Immature natural killer cell (primary cell): ENCODE data around the gene CCNF. TPM values are rescaled to one million over a fixed set of nuclear protein-coding genes. Genes with fewer than 3 reads are reported as not detected.

Source experiments
- DNase-seq, 3 donors: peaks; one replicate each; pipeline ENCODE4 v3.0.0; 2022; ENCODE audit warnings: mixed read lengths in 1 of 3
- H3K27ac Mint-ChIP-seq, 6 donors: one replicate each; pipeline ENCODE4 v1.8.0; 2020; ENCODE audit warnings: mixed read lengths in 6 of 6, mild to moderate bottlenecking in 5 of 6, inconsistent platforms in 4 of 6, moderate library complexity in 3 of 6
- H3K27me3 Mint-ChIP-seq, 3 donors: one replicate each; pipeline ENCODE4 v1.8.0; 2020 to 2021; ENCODE audit warnings: low read depth in 3 of 3, mild to moderate bottlenecking in 3 of 3, mixed read lengths in 3 of 3, moderate library complexity in 3 of 3, inconsistent platforms in 1 of 3
- H3K36me3 Mint-ChIP-seq, 3 donors: one replicate each; pipeline ENCODE4 v1.8.0; 2020; ENCODE audit warnings: mixed read lengths in 3 of 3, inconsistent platforms in 2 of 3, mild to moderate bottlenecking in 2 of 3
- H3K4me1 Mint-ChIP-seq, 2 donors: one replicate each; pipeline ENCODE4 v1.8.0; 2020; ENCODE audit warnings: inconsistent platforms in 2 of 2, mild to moderate bottlenecking in 2 of 2, mixed read lengths in 2 of 2, moderate library complexity in 1 of 2
- H3K4me3 Mint-ChIP-seq, 5 donors: one replicate each; pipeline ENCODE4 v1.8.0; 2020; ENCODE audit warnings: mild to moderate bottlenecking in 5 of 5, mixed read lengths in 5 of 5, inconsistent platforms in 3 of 5, moderate library complexity in 3 of 5
- H3K9me3 Mint-ChIP-seq, 6 donors: one replicate each; pipeline ENCODE4 v1.8.0; 2020; ENCODE audit warnings: mild to moderate bottlenecking in 6 of 6, mixed read lengths in 6 of 6, inconsistent platforms in 4 of 6, moderate library complexity in 3 of 6
- polyA plus RNA-seq, 3 donors: library from polyadenylated mRNA; unstranded; fragments of 300-500 nt; fragmentation: Illumina TruSeq; gene quantifications; one replicate each; pipeline ENCODE4 v1.2.3, GENCODE V29; 2021

CCNF gene
- polyA plus RNA-seq, 3 donors from 2014 or later: 1.5 to 10.9 (median 4.5) TPM

DNA sequence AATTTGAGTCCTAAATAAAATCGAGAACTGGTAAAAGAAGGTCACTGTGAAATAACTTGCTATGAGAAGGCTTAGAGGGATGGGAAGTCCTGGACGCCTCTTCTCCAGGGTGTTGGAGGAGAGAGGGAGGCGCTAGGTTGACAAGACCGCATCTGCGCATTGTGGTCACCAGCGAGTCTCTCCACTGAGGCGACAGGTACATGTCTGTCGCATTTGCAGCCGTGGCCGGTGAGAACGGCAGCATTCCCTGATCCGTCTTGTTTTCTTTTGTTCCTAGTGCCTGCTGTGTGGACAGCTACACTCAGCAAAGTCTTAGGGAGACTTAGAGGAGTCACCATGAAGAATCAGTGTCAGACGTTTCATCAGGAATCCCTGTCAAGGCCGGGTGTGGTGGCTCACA, 76.4 kb downstream of the CCNF start:
- Mint-ChIP-seq H3K9me3 (no peaks in the 10 kb centered on the region), H3K27ac (no peak overlapping the region), H3K4me3 (no peak overlapping the region), H3K27me3 (peaks cover 0 to 8% (median 2%) of the 10 kb centered on the region in 3 donors), H3K4me1 (peaks cover 8 to 15% of the 10 kb centered on the region in 2 donors), H3K36me3 (no peaks in the 10 kb centered on the region)
- no peak for DNase-seq

GRCh38 chr16:2507052-2507659, 77.9 kb downstream of the CCNF start:
- peaks cover 1 to 10% (median 4%) of the 10 kb centered on the region in 3 donors for H3K27me3 Mint-ChIP-seq
- no peaks in the 10 kb centered on the region for H3K9me3 Mint-ChIP-seq
- no peak for DNase-seq
- H3K4me3 Mint-ChIP-seq: no peak overlapping the region
- peak overlapping the region in 1 of 6 donors; percentile 53 for H3K27ac Mint-ChIP-seq
- no peaks in the 10 kb centered on the region for H3K36me3 Mint-ChIP-seq
- peaks cover 11 to 17% of the 10 kb centered on the region in 2 donors for H3K4me1 Mint-ChIP-seq

DNA sequence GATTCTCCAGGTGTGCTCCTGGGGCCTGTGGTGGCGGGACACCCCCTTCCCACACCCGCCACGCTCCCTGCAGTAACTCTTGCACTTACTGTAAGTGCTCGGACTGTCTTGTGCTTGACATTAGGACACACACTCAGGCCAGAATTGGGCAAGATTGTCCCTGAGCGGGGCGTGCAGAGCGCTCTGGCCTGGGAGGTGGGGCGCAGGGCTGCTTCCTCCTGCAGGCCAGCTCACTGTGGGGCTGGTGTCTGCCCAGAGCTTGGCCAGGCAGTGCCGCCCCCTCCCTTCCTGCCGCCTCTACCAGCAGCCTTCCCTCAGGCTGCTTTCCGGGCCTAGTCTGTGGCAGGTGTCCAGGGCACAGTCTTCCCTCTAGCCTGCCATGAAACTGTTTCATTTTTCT, 78.4 kb downstream of the CCNF start:
- peaks cover 2 to 11% (median 4%) of the 10 kb centered on the region in 3 donors for H3K27me3 Mint-ChIP-seq
- H3K27ac Mint-ChIP-seq: peak overlapping the region in 3 of 6 donors; percentile 22 to 55 (median 48)
- H3K4me1 Mint-ChIP-seq: peaks cover 16 to 21% of the 10 kb centered on the region in 2 donors
- no peaks in the 10 kb centered on the region for H3K36me3 Mint-ChIP-seq
- no peak overlapping the region for H3K4me3 Mint-ChIP-seq
- H3K9me3 Mint-ChIP-seq: no peaks in the 10 kb centered on the region
- no peak for DNase-seq

Other genes with a start within 250 kb of the CCNF start
- gene CASKIN1, start 232.8 kb upstream of the CCNF start, polyA plus RNA-seq: not detected
- 10 to 100 TPM; 22.5 to 39.1 (median 36.9) TPM for gene MLST8, start 224.0 kb upstream of the CCNF start, polyA plus RNA-seq
- under 1 TPM in 2 of 3 donors, not detected in 1; 0.10 to 0.36 TPM for gene BRICD5, start 218.6 kb upstream of the CCNF start, polyA plus RNA-seq
- 10 to 100 TPM; 10.4 to 18.4 (median 17.7) TPM for gene PGP, start 214.6 kb upstream of the CCNF start, polyA plus RNA-seq
- 10 to 100 TPM in 2 of 3 donors, 1 to 10 TPM in 1; 8.4 to 18.6 (median 10.3) TPM for gene E4F1, start 205.9 kb upstream of the CCNF start, polyA plus RNA-seq
- not detected for gene DNASE1L2, start 193.0 kb upstream of the CCNF start, polyA plus RNA-seq
- gene ECI1, start 177.9 kb upstream of the CCNF start, polyA plus RNA-seq: 10 to 100 TPM; 40.4 to 67.8 (median 42.2) TPM
- gene RNPS1, start 161.3 kb upstream of the CCNF start, polyA plus RNA-seq: 100 to 1,000 TPM; 179 to 332 (median 189) TPM
- 1 to 10 TPM; 2.4 to 7.6 (median 4.8) TPM for gene ABCA3, start 88.7 kb upstream of the CCNF start, polyA plus RNA-seq
- gene TEDC2, start 30.7 kb downstream of the CCNF start, polyA plus RNA-seq: under 1 TPM in 2 of 3 donors, not detected in 1; 0.22 to 0.85 TPM
- gene NTN3, start 41.9 kb downstream of the CCNF start, polyA plus RNA-seq: not detected
- gene TBC1D24, start 45.7 kb downstream of the CCNF start, polyA plus RNA-seq: 1 to 10 TPM; 1.1 to 4.5 (median 2.4) TPM
- gene ATP6V0C, start 84.5 kb downstream of the CCNF start, polyA plus RNA-seq: 100 to 1,000 TPM in 1 of 3 donors, 10 to 100 TPM in 2; 70.9 to 116 (median 90.8) TPM
- 10 to 100 TPM; 13.7 to 18.6 (median 13.9) TPM for gene AMDHD2, start 90.9 kb downstream of the CCNF start, polyA plus RNA-seq
- gene CEMP1, start 102.0 kb downstream of the CCNF start, polyA plus RNA-seq: 1 to 10 TPM in 2 of 3 donors, under 1 TPM in 1; 0.90 to 3.0 (median 3.0) TPM
- 10 to 100 TPM; 26.3 to 48.8 (median 27.1) TPM for gene PDPK1, start 108.6 kb downstream of the CCNF start, polyA plus RNA-seq